ENCODE results near the gene CENPN. TPM values are rescaled to one million over a fixed set of nuclear protein-coding genes. Genes with fewer than 3 reads are reported as not detected.

CENPN gene
- total RNA-seq, 1 experiment from 2014 or later, result 78.6 TPM

GRCh38 chr16:81066681-81067080 is 59.7 kb downstream of the CENPN start:
- no peaks in the 10 kb centered on the region for H3K79me2 ChIP-seq (ENCODE audit: insufficient read depth, low read length)
- no peaks in the 10 kb centered on the region for H3K23me2 ChIP-seq (ENCODE audit: insufficient read length, low read depth, low read length, poor library complexity, severe bottlenecking)
- no peak overlapping the region for H3K4me2 ChIP-seq (ENCODE audit: insufficient read depth, insufficient read length, low read length)
- Mint-ChIP-seq H3K4me3 (no peak overlapping the region), H3K27me3 (ENCODE audit: low read depth) (no peaks in the 10 kb centered on the region; the same call in 1 of the 2 replicates), H3K9me3 (no peaks in the 10 kb centered on the region), H3K4me1 (peaks cover 5 to 11% of the 10 kb centered on the region in 2 experiments; a peak in 3 of 4 replicates), H3K36me3 (ENCODE audit: insufficient read depth in 1 of 3, low read depth in 3 of 3) (no peaks in the 10 kb centered on the region), H3K27ac (no peak overlapping the region)
- H3K56ac ChIP-seq (ENCODE audit: insufficient read length, low read depth, low read length), result no peak overlapping the region
- no peaks in the 10 kb centered on the region for H3K4me1 ChIP-seq (ENCODE audit: insufficient read depth, low read length)
- H3K79me1 ChIP-seq (ENCODE audit: insufficient read depth, low read depth, low read length, poor library complexity, severe bottlenecking), result no peaks in the 10 kb centered on the region
- no peak overlapping the region for H2BK5ac ChIP-seq (ENCODE audit: insufficient read length, low read length)
- no peaks in the 10 kb centered on the region for H3K27me3 ChIP-seq (ENCODE audit: insufficient read depth, low read length)
- H2BK120ac ChIP-seq (ENCODE audit: low read depth, low read length, poor library complexity, severe bottlenecking), result no peak overlapping the region
- H2AFZ ChIP-seq (ENCODE audit: low read length), result no peak overlapping the region
- no peak overlapping the region for H4K91ac ChIP-seq (ENCODE audit: insufficient read length, low read depth, low read length)
- H3K14ac ChIP-seq (ENCODE audit: insufficient read depth, low read length), result no peak overlapping the region
- H2BK15ac ChIP-seq (ENCODE audit: low read depth, low read length), result no peak overlapping the region
- H2BK20ac ChIP-seq (ENCODE audit: low read depth, low read length, poor library complexity, severe bottlenecking), result no peak overlapping the region
- no peak overlapping the region for H4K5ac ChIP-seq (ENCODE audit: insufficient read length, low read depth, low read length)
- no peak overlapping the region for H3K27ac ChIP-seq (ENCODE audit: insufficient read length, low read depth, low read length)
- no peaks in the 10 kb centered on the region for H4K20me1 ChIP-seq (ENCODE audit: control insufficient read depth, insufficient read depth, insufficient read length)
- H3T11ph ChIP-seq (ENCODE audit: low read length), result no peak overlapping the region
- H3K9ac ChIP-seq (ENCODE audit: extremely low read depth, insufficient read length, low read length), result no peak overlapping the region
- no peak overlapping the region for H3K18ac ChIP-seq (ENCODE audit: insufficient read length, low read depth, low read length)
- H2BK12ac ChIP-seq (ENCODE audit: insufficient read length, low read depth, low read length), result no peak overlapping the region
- H3K4ac ChIP-seq (ENCODE audit: low read depth, low read length), result no peak overlapping the region
- DNase-seq, result no peak
- no peak overlapping the region for H2AK5ac ChIP-seq (ENCODE audit: insufficient read length, low read length)
- TF ChIP-seq, protein P1, sequence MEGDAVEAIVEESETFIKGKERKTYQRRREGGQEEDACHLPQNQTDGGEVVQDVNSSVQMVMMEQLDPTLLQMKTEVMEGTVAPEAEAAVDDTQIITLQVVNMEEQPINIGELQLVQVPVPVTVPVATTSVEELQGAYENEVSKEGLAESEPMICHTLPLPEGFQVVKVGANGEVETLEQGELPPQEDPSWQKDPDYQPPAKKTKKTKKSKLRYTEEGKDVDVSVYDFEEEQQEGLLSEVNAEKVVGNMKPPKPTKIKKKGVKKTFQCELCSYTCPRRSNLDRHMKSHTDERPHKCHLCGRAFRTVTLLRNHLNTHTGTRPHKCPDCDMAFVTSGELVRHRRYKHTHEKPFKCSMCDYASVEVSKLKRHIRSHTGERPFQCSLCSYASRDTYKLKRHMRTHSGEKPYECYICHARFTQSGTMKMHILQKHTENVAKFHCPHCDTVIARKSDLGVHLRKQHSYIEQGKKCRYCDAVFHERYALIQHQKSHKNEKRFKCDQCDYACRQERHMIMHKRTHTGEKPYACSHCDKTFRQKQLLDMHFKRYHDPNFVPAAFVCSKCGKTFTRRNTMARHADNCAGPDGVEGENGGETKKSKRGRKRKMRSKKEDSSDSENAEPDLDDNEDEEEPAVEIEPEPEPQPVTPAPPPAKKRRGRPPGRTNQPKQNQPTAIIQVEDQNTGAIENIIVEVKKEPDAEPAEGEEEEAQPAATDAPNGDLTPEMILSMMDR (conservative IDR thresholded peaks at IDR 0.05), result no peak
- H3K23ac ChIP-seq (ENCODE audit: insufficient read length, low read depth, low read length), result no peak overlapping the region
- no CpG with 5 or more reads among the region's 4 CpGs for whole genome bisulfite sequencing (ENCODE audit: extremely low coverage, insufficient read length, low lambda C conversion rate)
- H4K8ac ChIP-seq (replicated peaks; ENCODE audit: insufficient read length, low read depth, low read length), result no peak overlapping the region
- H3K9me3 ChIP-seq (ENCODE audit: control insufficient read depth, low read depth, low read length), result no peaks in the 10 kb centered on the region
